HL-60/S4 (cell line): ENCODE results near the gene DZIP1L.
"Not testable (repeated sequence)": the region's sequence is repeated elsewhere in the genome, so short reads cannot be mapped to it uniquely, and the experiment has no call there.

ENCODE experiments used
- in situ Hi-C: fragments of 300-500 bp; cut with MboI; formaldehyde crosslinking; loops from 2 replicates; pipeline ENCODE4 v1.14.3; 2022; ENCODE audit warnings: low sequenced_read_pairs

The DZIP1L gene

DNA sequence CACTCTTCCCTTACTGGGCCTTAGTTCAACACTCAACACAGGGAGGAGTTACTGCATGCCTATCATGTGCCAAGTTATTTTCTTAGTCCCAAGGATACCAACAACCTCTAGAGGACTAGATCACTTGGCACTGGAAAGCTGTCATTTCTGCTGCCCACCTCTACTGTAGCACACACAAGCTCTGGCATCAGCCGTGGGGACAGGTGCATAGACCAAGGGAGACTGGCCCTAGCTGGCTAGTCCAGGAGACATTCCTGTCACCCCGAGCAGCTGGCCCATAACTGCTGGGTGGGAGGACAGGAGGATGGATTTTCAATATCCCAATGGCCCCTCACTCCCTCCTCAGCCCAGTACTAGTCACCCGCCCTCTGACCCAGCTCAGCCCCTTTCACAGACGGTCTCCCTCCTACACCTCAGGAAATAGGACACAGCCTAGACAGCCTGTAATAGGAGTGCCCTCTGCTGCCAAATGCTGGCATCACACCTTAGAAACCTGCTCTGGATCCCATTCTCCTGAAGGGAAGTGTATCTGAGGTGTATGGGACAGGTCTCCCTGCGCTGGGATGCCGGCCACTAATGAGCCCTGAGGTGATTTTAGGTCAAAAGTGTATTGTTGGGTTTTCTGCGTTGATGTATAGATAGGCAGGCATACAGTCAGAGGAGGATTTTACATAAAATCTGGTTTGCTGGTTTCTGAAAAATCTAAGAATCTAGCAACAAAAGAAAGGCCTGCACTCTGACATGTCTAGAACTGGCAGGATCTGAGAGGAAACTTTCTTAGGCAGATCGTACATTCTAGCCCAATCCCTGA, 3.4 kb upstream of the DZIP1L start:
- in situ Hi-C loops: no loop called here

DNA sequence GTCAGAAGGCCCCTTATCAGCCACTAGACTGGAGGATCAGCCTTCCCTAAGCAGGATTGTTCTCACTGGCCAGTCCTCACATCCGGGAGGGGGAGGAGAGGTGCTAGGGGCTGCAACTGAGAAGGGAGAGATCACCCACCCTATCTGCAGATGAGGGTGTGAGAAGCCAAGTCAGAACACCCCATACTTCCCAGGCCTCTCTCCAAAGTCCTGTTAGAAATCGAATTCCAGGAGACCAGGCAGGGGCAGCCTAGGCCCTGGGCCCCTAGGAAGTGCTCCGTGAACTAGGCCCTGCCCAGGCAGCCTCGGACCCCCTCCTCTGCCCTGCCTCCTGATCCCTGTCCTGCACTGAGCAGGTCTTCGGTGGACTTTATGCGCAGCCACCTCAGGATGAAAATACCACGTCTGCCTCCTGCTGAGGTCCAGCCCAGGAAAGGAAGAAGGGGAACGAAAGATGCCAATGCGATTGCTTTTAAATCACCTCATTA, 933 bp downstream of the DZIP1L start:
- in situ Hi-C loops: no loop called here

DNA sequence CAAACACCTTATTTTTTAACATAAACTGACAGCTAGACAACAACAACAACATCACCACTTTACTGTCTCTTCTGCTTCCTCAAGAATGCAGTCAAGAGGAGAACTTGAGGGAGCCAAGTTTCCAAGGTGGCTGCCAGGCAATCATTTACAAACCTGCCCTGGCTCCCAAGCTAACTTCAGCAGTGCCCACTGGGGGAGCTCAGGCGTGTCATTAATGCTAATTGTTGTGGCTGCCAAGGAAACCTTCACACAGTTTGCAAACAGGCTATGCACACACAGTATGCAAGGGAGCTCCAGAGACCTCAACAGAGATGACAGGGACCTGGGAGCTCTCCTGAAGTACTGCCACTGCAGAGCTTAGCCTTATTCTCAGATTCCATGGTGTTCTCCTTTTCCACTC, 2.1 kb downstream of the DZIP1L start:
- in situ Hi-C loops: no loop called here

- in situ Hi-C loops: no loop called here
Measured at GRCh38 chr3:138112362-138112761, 3.0 kb downstream of the DZIP1L start.

DNA sequence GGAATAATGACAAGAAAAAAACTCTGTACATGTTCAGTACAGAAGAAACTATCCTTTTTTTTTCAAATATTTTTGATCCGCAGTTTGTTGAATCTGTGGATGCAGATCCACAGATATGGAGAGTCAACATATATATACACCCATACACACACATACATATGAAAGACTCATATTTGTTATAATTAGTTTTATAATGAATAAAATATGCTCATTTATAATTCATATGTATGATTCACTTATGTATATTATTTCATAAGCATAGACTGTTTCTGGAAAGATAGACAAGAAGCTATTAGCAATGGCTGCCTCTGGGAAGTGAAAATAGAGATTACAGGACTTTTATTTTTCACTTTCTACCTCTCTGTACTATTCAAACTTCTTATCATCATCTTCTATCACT, 9.8 kb downstream of the DZIP1L start:
- in situ Hi-C loops: no loop called here

GRCh38 chr3:138103466-138103865, 11.9 kb downstream of the DZIP1L start:
- in situ Hi-C loops: no loop called here

DNA sequence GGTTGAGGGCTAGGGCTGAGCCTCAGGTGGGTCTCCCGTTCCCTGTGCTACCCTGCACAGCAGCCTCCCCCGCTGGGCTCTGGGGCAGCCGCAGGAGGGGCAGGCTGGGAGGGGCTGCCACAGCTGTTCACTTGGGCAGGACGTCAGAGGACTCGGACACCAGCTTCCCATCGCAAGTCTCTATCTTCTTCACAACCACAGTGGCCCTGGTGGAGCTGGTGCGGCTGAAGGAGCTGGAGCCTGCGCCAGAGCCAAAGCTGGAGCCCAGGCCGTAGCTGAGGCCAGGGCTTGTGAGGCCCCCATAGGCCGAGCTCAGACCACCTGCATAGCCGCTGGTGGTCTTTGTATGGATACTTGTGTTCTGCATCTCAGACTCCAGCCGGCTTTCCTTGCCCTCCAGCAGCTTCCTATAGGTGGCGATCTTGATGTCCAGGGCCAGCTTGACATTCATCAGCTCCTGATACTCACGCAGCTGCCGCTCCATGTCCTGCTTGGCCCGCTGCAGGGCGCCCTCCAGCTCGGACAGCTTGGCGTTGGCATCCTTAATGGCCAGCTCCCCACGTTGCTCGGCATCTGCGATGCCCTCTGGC, 14.0 kb downstream of the DZIP1L start:
- in situ Hi-C loops: not testable (repeated sequence)

DNA sequence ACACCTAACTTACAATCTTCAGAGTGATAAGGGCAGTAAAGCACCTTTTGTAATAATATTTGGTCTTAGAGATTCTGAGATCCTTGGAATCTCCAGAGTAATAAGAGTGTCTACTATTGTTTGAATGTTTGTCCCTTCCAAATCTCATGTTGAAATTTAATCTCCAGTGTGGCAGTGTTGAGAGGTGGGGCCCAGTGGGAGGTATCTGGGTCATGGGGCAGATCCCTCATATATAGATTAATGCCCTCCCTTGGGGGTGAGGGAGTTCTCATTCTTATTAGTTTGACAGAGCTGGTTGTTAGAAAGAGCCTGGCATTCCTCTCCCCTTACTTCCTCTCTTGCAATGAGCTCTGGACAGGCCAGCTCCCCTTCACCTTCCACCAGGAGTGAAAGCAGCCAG, 16.0 kb downstream of the DZIP1L start:
- in situ Hi-C loops: loop anchor here (25.0 kb wide), 1 partner anchor 838 kb away; the partner anchor contains the start of genes FOXL2 and FOXL2NB

DNA sequence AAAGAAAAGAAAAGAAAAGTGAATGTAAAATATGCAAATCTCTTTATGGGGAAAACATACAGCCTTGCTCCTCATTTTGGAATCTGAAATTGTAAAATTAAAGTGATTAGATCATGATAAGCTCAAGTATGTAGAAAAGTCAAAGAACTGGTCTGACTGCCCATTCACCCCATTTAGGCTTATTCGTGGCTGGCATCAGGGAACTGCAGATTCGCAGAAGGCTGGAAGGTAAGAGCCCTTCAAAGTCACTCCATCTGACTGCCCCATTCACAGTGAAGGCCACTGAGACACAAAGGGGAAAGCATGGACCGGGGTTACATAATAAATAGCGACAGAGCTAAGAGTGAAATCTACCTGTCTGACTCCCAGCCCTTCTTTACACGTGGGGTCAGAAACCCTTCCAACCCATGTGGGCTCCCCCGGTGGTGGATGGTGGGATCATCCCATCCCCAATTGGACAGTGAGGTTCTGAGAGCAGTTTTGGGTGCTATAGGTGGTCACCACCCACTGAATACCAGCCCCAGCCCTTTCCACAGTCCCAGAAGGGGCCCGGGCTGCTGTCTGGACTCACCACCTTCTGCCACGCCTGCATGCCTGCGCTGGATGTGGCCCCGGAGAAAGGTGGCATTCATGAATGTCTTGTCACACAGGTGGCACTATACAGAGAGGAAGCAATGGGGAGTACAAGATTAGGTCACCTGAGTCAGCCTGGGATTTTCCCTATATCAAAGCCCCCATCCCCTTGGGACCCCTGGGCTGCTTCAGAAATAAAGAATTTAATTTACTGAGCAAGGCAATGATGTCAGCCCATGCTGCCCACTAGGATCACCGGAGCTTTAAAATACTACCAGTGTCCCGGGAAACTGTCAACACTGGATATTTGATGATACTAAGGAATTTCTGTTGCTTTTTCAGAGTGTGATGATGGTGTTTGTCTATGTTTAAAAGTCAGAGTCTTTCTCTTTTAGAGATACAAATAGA, 17.9 kb downstream of the DZIP1L start:
- in situ Hi-C loops: loop anchor here (25.0 kb wide), 1 partner anchor 840 kb away; the partner anchor contains the start of genes FOXL2 and FOXL2NB

DNA sequence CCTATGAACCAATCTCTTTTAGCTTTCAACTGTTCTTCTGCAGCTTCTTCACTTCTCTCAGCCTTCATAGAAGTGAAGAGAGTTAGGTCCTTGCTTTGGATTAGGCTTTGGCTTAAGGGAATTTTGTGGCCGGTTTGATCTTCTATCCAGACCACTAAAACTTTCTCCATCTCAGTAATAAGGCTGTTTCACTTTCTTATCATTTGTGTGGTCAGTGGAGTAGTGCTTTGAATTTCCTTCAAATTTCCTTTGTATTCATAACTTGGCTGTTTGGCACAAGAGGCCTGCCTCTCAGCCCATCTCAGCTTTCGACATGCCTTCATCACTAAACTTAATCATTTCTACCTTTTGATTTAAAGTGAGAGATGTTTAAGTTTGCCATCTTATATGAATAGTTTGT, 21.7 kb downstream of the DZIP1L start:
- in situ Hi-C loops: loop anchor here (25.0 kb wide), 1 partner anchor 844 kb away; the partner anchor contains the start of genes FOXL2 and FOXL2NB

DNA sequence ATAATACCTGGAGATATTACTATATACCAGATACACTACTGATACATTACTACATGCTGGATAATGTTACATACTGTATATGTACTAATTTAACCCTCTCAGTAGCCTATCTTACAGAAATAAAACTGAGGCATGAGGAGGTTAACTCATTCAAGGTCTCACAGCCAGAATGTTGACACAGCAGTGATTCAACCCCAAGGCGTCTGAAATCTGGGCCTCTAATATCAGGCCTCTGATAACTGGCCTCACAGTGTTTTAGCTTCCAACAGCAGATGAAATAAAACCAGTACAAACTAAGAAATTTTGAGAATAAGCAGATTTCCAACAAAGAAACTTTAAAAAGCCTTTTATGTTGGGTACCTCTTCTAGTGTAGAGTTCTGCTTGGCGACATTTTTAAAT, 23.4 kb downstream of the DZIP1L start:
- in situ Hi-C loops: loop anchor here (25.0 kb wide), 1 partner anchor 845 kb away; the partner anchor contains the start of genes FOXL2 and FOXL2NB

- in situ Hi-C loops: loop anchor here (25.0 kb wide), 1 partner anchor 848 kb away; the partner anchor contains the start of genes FOXL2 and FOXL2NB
Measured at GRCh38 chr3:138089091-138089490, 26.3 kb downstream of the DZIP1L start.

DNA sequence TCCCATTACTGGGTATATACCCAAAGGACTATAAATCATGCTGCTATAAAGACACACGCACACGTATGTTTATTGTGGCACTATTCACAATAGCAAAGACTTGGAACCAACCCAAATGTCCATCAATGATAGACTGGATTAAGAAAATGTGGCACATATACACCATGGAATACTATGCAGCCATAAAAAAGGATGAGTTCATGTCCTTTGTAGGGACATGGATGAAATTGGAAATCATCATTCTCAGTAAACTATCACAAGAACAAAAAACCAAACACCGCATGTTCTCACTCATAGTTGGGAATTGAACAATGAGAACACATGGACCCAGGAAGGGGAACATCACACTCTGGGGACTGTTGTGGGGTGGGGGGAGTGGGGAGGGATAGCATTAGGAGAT, 29.7 kb downstream of the DZIP1L start:
- in situ Hi-C loops: loop anchor here (25.0 kb wide), 1 partner anchor 852 kb away; the partner anchor contains the start of genes FOXL2 and FOXL2NB

DNA sequence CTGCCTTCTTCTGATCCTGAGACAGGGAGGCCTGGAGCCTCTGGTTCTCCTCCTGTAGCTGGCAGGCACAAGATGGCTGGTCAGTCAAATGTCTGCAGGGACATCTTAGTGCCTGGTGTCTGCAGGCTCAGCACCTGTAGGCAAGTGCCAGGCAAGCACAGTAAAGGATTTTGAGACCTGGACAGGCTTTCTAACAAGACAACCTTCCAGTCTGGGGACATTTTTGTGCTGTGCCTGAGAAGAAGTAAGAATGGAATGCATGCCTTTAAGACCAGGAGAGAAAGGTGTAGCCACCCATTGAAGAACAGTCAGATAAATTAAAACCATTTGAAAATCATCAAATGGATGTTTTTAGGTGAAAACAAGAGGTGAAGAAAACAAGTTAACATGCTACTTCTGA, 31.2 kb downstream of the DZIP1L start:
- in situ Hi-C loops: loop anchor here (25.0 kb wide), 1 partner anchor 853 kb away; the partner anchor contains the start of genes FOXL2 and FOXL2NB

GRCh38 chr3:138082992-138083386, 32.4 kb downstream of the DZIP1L start:
- in situ Hi-C loops: loop anchor here (25.0 kb wide), 1 partner anchor 854 kb away; the partner anchor contains the start of genes FOXL2 and FOXL2NB

GRCh38 chr3:138082085-138082991, 33.1 kb downstream of the DZIP1L start:
- in situ Hi-C loops: loop anchor here (25.0 kb wide), 1 partner anchor 855 kb away; the partner anchor contains the start of genes FOXL2 and FOXL2NB

DNA sequence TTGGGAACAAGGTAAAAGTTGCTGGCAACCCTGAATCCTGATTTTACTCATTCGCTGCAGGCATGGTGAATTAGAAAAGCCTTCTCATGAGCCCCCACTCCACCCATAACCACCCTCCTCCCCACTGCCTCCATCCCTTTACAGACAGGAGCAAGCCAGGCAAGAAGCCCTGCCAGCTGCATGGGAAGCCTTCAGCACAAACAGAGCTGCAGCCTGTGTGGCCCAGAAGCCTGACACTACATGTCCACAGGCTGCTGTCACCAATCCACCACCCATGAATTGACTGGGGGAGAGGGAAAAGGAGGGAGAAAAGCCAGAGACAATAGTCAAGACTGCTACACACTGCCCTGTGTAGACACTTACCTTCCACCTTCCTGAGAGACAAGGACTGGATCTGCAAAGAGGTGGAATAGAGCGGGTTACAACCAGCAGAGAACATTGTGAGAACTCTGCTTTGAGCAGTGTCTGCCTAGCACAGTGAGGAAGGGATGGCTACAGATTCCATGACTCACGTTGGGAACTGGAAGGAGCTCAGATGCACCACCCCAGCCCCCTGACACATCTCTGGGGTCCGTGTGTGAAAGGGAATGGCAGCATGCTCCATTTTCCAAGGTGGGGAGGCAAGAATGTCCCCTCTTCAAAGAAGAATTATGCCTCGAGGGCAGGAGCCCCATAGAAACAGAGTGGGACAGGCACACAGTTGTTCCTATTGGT, 33.9 kb downstream of the DZIP1L start:
- in situ Hi-C loops: loop anchor here (25.0 kb wide), 1 partner anchor 856 kb away; the partner anchor contains the start of genes FOXL2 and FOXL2NB

DNA sequence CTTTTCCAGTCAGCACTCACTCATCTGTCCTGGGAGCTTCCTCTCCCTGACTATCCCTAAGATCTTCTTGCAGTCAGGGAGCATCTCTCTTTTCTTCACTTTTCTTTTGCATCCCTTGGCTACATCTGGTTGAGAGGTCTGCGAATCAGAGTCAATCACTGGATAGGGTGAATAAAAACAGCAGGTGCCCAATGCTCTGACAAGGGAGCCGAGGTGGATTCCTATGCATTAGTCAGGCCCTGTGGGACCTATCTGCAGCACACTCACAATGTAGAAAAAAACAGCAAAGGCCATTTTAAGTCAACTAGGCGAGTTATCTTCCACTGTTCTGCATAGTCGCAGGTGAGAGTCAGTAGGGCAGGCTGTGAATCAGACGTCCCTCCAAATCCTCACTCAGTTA, 35.5 kb downstream of the DZIP1L start:
- in situ Hi-C loops: loop anchor here (25.0 kb wide), 1 partner anchor 857 kb away; the partner anchor contains the start of genes FOXL2 and FOXL2NB
